Mesothelial cell of epicardium (in vitro differentiated cells): Measurements from ENCODE around the gene RBBP8NL. TPM values are rescaled to one million over a fixed set of nuclear protein-coding genes. Genes with fewer than 3 reads are reported as not detected.

Source experiments
- DNase-seq, 2 experiments: peaks; one replicate each; pipeline ENCODE4 v3.0.0; 2021; ENCODE audit warnings: low spot score in 2 of 2; ENCODE audit not compliant: unreplicated experiment in 2 of 2
- H3K27ac Mint-ChIP-seq: 2 replicates; pipeline ENCODE4 v1.8.0; 2021; ENCODE audit warnings: mixed read lengths
- H3K27me3 Mint-ChIP-seq: 2 replicates; pipeline ENCODE4 v1.8.0; 2021; ENCODE audit warnings: low read depth, mixed read lengths
- H3K36me3 Mint-ChIP-seq: 2 replicates; pipeline ENCODE4 v1.8.0; 2021; ENCODE audit warnings: mixed read lengths
- H3K4me1 Mint-ChIP-seq: 2 replicates; pipeline ENCODE4 v1.8.0; 2021; ENCODE audit warnings: mixed read lengths
- H3K4me3 Mint-ChIP-seq: 2 replicates; pipeline ENCODE4 v1.8.0; 2021; ENCODE audit warnings: mild to moderate bottlenecking, moderate library complexity, mixed read lengths
- H3K9me3 Mint-ChIP-seq: 2 replicates; pipeline ENCODE4 v1.8.0; 2021; ENCODE audit warnings: mixed read lengths
- total RNA-seq: library from RNA; stranded (reverse); gene quantifications from 3 replicates; pipeline ENCODE4 v1.2.1, GENCODE V29; 2021
- TF ChIP-seq, protein P1 (sequence below): fragments of 200-600 bp; sonication (generic); IDR thresholded peaks from one replicate; pipeline ENCODE4 v1.5.0; 2021; ENCODE audit warnings: antibody characterized with exemption; ENCODE audit not compliant: unreplicated experiment

Gene RBBP8NL
- total RNA-seq, 1 donor from 2014 or later: 13.5 TPM

DNA sequence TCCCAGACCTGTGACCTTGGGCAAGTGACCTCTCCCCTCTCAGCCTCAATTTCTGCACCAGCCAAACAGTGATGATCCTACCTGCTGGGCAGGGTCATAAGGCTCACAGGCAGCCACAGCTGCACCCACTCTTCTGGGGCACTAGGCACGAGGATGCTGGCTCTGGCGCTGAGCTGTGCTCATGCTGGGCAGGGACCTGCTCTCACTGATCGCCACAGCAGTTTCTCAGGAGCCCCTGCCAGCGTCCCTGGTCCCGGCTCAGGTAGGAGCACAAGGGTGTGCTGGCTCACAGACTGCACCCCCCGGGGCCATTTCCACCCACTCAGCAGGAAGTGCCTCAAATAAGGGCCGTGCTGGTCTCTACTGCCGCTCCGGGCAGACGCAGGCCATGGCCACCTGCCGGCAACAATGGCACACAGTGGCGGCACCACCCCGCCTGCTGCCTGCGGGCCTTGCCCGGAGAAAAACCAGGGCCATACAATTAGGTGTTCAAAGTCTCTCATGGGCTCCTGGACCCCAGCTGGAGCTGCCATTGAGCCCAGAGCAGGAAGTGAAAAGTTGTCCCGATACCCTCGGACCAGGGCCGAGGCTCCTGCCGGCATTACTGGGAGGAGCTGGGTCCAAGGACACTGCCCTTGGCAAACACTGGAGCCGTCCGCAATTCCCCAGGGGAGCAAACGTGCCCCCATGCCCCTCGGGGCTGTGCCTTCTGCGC is 15.7 kb downstream of the RBBP8NL start:
- Mint-ChIP-seq H3K27me3 (no peaks in the 10 kb centered on the region), H3K27ac (no peak overlapping the region), H3K36me3 (no peaks in the 10 kb centered on the region), H3K4me1 (peaks cover 12% of the 10 kb centered on the region), H3K4me3 (no peak overlapping the region), H3K9me3 (no peaks in the 10 kb centered on the region)
- TF ChIP-seq, protein P1, sequence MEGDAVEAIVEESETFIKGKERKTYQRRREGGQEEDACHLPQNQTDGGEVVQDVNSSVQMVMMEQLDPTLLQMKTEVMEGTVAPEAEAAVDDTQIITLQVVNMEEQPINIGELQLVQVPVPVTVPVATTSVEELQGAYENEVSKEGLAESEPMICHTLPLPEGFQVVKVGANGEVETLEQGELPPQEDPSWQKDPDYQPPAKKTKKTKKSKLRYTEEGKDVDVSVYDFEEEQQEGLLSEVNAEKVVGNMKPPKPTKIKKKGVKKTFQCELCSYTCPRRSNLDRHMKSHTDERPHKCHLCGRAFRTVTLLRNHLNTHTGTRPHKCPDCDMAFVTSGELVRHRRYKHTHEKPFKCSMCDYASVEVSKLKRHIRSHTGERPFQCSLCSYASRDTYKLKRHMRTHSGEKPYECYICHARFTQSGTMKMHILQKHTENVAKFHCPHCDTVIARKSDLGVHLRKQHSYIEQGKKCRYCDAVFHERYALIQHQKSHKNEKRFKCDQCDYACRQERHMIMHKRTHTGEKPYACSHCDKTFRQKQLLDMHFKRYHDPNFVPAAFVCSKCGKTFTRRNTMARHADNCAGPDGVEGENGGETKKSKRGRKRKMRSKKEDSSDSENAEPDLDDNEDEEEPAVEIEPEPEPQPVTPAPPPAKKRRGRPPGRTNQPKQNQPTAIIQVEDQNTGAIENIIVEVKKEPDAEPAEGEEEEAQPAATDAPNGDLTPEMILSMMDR: no peak
- DNase-seq: no peak

DNA sequence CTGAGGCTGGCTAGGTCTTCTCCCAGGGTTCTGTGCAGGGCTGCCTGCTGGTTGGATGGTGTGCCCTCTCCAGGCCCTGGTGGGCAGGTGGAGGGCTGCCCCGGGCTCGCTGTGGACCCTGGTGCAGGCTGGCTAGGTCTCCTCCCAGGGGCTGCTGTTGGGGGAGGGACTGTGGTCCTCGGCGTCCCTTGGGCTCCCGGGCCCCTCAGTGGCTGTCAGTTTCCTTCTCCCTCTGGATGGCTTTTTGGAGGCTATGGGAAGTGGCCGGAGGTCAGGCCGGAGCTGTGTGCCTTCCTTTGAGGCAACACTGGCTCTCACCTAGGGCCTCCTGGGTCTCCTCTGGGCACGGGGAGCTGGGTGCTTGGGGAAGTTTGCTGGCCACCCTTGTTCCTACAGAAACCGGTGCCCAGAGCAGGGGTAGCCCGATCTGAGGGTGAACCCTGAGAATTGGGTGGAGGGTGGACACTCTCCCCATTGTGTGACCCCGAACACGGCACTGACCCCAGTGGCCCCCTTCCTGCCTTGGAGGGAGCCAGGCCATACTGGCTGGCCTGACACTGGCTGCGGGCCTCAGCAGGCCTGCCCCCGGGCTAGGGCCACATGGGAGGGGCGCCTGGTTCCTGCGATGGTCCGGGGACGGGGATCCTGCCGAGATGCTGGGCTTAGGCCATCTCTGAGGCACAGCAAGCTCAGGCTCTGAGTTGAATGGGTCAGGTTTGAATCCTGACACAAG is 16.4 kb downstream of the RBBP8NL start:
- TF ChIP-seq, protein P1: no peak
- Mint-ChIP-seq H3K4me3 (no peak overlapping the region), H3K27ac (no peak overlapping the region), H3K36me3 (no peaks in the 10 kb centered on the region), H3K4me1 (peaks cover 16% of the 10 kb centered on the region), H3K9me3 (no peaks in the 10 kb centered on the region), H3K27me3 (no peaks in the 10 kb centered on the region)
- no peak for DNase-seq

DNA sequence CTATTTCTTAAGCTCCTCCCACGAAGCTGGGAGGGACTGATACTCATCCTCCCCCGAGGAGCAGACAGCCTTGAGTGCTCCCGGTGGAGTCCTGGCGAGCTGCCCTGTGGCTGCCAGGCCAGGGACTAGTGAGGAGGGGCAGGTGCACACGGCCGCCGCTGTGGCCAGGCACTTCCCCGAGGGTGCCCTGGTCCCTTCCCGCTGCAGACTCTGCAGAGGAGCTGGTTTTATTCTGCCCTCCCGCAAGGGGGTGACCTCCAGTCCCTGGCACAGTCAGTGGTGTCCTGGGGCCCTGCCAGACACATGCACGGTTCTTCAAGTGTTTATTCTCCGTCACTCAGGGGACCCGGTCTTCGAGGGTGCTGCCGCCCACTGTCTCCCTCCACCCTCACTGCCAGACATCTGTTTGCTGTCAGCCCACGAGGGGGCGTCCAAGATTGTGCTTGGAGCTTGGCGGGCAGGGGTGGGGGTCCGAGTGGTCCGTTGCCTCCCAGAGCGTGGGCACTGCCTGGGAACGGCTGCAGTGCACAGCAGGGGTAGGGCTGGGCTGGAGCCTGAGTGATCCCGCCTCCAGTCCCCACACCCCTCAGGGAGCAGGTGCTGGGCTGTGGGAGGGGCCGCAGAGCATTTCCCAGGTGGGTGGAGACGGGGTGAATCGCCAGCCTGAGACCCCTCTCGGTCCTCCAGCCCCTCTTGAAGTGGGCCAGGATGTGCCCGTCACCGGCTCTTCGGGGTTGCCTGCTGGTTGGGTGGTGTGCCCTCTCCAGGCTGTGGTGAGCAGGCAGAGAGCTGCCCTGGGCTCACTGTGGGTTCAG is 17.2 kb downstream of the RBBP8NL start:
- Mint-ChIP-seq H3K27ac (no peak overlapping the region), H3K36me3 (peaks cover 1% of the 10 kb centered on the region), H3K4me1 (peaks cover 22% of the 10 kb centered on the region), H3K9me3 (no peaks in the 10 kb centered on the region), H3K4me3 (no peak overlapping the region), H3K27me3 (no peaks in the 10 kb centered on the region)
- TF ChIP-seq, protein P1: peak; percentile 68
- DNase-seq: peak; percentile 53 to 69

DNA sequence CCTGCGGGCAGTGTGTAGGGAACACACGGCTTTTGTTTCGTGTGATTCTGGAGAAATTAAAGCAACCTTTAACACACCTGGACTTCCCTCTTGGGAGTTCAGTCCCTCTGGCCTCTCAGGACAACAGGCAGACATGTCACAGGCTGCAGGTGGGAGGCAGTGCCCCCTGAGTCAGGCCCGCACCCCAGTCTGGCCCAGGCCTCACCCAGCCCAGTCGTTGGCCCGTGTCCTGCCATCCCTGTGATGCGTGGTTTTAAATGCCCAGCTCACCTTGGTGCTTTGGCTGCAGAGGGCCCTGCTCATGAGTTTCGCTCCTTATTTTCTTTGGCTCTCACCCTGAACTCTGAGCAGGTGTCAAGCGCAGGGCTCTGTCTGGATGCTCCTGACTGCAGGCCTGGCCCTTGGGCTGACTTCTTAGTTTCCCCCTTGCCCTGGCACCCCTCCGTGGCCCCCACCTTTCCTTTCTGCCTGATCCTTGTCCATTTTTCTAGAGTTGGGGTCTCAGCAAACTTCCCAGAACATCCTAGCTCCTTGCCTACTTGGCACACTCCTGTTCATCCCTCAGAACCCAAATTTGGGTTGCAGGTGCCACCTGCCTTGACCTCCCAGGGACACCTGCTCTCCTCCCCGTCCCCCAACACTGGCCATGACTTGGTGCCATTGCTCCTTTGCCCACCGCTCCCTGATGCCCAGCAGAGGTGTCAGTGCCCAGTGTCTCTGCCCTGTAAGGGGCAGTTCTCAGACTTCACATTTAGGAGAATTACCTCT is 18.1 kb downstream of the RBBP8NL start:
- H3K36me3 Mint-ChIP-seq: peaks cover 1% of the 10 kb centered on the region
- H3K4me3 Mint-ChIP-seq: peak overlapping the region; percentile 43
- H3K4me1 Mint-ChIP-seq: peaks cover 23% of the 10 kb centered on the region
- no peak for DNase-seq
- no peak overlapping the region for H3K27ac Mint-ChIP-seq
- no peaks in the 10 kb centered on the region for H3K27me3 Mint-ChIP-seq
- TF ChIP-seq, protein P1: no peak
- H3K9me3 Mint-ChIP-seq: no peaks in the 10 kb centered on the region

DNA sequence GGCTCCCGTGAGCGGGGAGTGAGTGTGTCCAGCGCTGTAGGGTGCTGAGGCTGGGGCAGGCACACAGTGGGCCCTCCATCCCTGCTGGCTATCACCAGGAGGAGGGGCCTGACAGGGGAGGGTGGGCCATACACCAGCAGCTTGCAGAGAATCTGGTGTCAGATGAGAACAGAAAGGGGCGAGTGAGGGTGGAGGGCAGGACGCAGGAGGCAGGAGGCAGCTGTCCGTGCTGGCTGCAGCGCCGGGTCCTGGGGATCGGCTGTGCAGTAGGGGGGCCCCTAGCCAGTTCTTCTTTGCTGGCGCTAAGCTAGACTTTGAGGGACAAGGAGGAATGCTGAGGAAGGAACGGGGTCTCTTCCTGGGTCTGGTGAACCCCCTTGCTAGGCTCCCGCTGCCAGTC is 18.7 kb downstream of the RBBP8NL start:
- H3K36me3 Mint-ChIP-seq: peaks cover 1% of the 10 kb centered on the region
- H3K27me3 Mint-ChIP-seq: no peaks in the 10 kb centered on the region
- H3K9me3 Mint-ChIP-seq: no peaks in the 10 kb centered on the region
- DNase-seq: no peak
- no peak overlapping the region for H3K27ac Mint-ChIP-seq
- H3K4me1 Mint-ChIP-seq: peaks cover 23% of the 10 kb centered on the region
- no peak overlapping the region for H3K4me3 Mint-ChIP-seq
- TF ChIP-seq, protein P1: no peak
